Common myeloid progenitor, CD34-positive (primary cell): ENCODE measurements around the gene MAPK1.
A peak's percentile ranks its signal among the peaks of the same experiment; 100 is the strongest.

Experiments used
- CTCF ChIA-PET: fragments of 350-600 bp; sonication (Branson Sonifier 250); formaldehyde crosslinking; loops from one replicate; lab custom pipeline; 2021; ENCODE audit warnings: antibody characterized with exemption; lab: Charles Lee
- POLR2A ChIA-PET: fragments of 350-600 bp; sonication (Branson Sonifier 250); formaldehyde crosslinking; loops from one replicate; lab custom pipeline; 2021; ENCODE audit warnings: antibody characterized with exemption; lab: Charles Lee
- DNase-seq, 3 donors: peaks; one replicate each; pipeline versions ENCODE4 v3.0.0 to v3.0.0-alpha.2; 2013
- H3K27ac ChIP-seq, 2 experiments: 1 replicate in 1 of 2; 2 replicates in 1 of 2; pipeline ENCODE4 v1.7.0; 2013; ENCODE audit warnings: inconsistent platforms in 2 of 2, low read length in 2 of 2, mild to moderate bottlenecking in 2 of 2, low read depth in 1 of 2, moderate library complexity in 1 of 2; ENCODE audit not compliant: severe bottlenecking in 2 of 2, insufficient read depth in 1 of 2, poor library complexity in 1 of 2
- H3K27me3 ChIP-seq, 5 experiments: replicated peaks in 2 of 5; 1 replicate in 3 of 5; 2 replicates in 2 of 5; pipeline versions ENCODE4 v1.6.1 to v1.7.0; 2013; ENCODE audit warnings: low read length in 4 of 5, mild to moderate bottlenecking in 2 of 5, moderate library complexity in 2 of 5, inconsistent platforms in 1 of 5; ENCODE audit not compliant: insufficient read depth in 5 of 5, control insufficient read depth in 4 of 5
- H3K36me3 ChIP-seq, 4 experiments: 1 replicate in 2 of 4; 2 replicates in 2 of 4; pipeline versions ENCODE4 v1.6.1 to v1.7.0; 2013; ENCODE audit warnings: low read length in 3 of 4, control low read depth in 1 of 4, mild to moderate bottlenecking in 1 of 4; ENCODE audit not compliant: control insufficient read depth in 4 of 4, insufficient read depth in 4 of 4
- H3K4me1 ChIP-seq, 4 experiments: 1 replicate in 3 of 4; 2 replicates in 1 of 4; pipeline versions ENCODE4 v1.6.1 to v1.7.1; 2013; ENCODE audit warnings: low read length in 3 of 4, mild to moderate bottlenecking in 3 of 4, control low read depth in 1 of 4, inconsistent platforms in 1 of 4, moderate library complexity in 1 of 4; ENCODE audit not compliant: control insufficient read depth in 4 of 4, insufficient read depth in 4 of 4; ENCODE audit errors: control extremely low read depth in 1 of 4
- H3K4me3 ChIP-seq, 7 experiments: 1 replicate in 4 of 7; 2 replicates in 3 of 7; pipeline versions ENCODE4 v1.5.1 to v1.7.0; 2013; ENCODE audit warnings: mild to moderate bottlenecking in 7 of 7, low read length in 6 of 7, moderate library complexity in 6 of 7, inconsistent platforms in 2 of 7, low read depth in 2 of 7, control low read depth in 1 of 7; ENCODE audit not compliant: insufficient read depth in 4 of 7, control insufficient read depth in 1 of 7; ENCODE audit errors: extremely low read depth in 1 of 7
- H3K9me3 ChIP-seq, 5 experiments: 1 replicate in 4 of 5; 2 replicates in 1 of 5; pipeline versions ENCODE4 v1.6.1 to v1.7.1; 2013; ENCODE audit warnings: low read length in 4 of 5, mild to moderate bottlenecking in 2 of 5, inconsistent platforms in 1 of 5, low read depth in 1 of 5, moderate library complexity in 1 of 5; ENCODE audit not compliant: control insufficient read depth in 4 of 5, insufficient read depth in 2 of 5; ENCODE audit errors: control extremely low read depth in 1 of 5
- WGBS: methylation state at CpG from one replicate; pipeline ENCODE4 v1.1.5; 2013; ENCODE audit not compliant: insufficient coverage; 5-methylcytosine and 5-hydroxymethylcytosine counted together

MAPK1 gene

DNA sequence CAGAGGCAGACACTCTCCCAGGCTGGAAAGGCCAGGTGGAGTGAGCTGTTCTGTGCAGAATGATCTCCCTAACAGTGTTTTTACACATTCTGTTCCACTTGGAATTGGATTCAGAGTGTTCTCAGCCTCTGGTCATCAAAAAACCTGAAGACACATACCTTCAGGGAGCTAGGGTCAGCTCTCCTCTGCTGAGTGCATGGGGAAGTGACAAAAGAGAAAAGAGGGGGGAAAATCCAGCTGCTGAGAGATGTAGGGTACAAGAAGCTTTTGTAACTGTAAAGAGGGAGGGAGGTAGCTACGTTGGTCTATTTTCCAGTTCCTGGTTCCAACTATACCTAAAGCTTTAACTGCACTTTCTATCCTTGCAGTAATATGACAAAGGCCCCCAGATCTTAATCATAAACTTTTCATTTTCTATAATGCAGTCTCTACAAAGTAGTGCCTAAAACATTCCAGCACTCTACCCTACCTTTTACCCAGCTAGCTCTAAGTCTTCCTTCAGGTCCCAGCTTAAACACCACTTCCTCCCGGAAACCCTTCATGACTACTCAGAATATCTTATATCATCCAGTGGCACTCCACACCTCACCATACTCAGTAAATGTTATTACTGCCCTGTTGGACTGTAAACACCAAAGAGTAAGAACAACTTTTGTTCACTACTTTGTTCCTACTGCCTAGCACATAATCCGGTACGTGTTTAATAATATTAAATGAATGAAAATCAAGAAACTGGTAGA, 9.2 kb downstream of the MAPK1 start:
- 18% methylated on average over 1 of the region's 4 CpGs for WGBS
- Histone ChIP-seq H3K4me1 (peaks cover 36 to 56% (median 45%) of the 10 kb centered on the region in 4 experiments), H3K9me3 (no peaks in the 10 kb centered on the region), H3K27me3 (no peaks in the 10 kb centered on the region), H3K36me3 (peaks cover 0 to 2% (median 0%) of the 10 kb centered on the region in 4 experiments), H3K4me3 (peak overlapping the region in 2 of 7 experiments; percentile 16 to 18), H3K27ac (no peak overlapping the region)
- POLR2A ChIA-PET = no interaction called here
- CTCF ChIA-PET = no interaction called here
- peak in 2 of 3 donors; percentile 35 to 58 for DNase-seq

DNA sequence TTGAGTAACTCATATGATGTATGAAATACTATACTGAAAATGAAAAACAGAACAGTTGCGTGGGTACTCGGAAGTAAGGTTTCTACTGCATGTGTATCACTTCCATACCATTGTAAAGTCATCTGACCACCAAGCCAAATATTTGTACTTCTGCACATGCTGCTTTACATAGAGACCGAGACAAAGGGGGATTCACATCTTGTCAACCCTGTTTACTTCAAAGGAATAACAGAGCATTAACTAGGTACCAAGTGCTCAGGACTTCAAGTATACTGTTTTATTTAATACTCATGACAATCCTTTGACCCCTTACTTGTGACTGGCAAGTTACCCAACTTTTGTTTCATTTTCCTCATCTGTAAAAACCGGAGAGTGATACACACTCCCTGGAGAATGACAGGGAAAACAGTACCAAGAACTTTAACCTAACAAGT, 9.9 kb downstream of the MAPK1 start:
- H3K4me1 ChIP-seq = peaks cover 36 to 51% (median 45%) of the 10 kb centered on the region in 4 experiments

GRCh38 chr22:21856868-21857267, 10.6 kb downstream of the MAPK1 start:
- POLR2A ChIA-PET = no interaction called here
- H3K4me1 ChIP-seq = peaks cover 36 to 48% (median 43%) of the 10 kb centered on the region in 4 experiments

More for the DNA sequence above, 9.9 kb downstream of the MAPK1 start:
- 91% methylated on average over 4 of the region's 4 CpGs for WGBS
- H3K27ac ChIP-seq = no peak overlapping the region
- peaks cover 0 to 3% (median 1%) of the 10 kb centered on the region in 4 experiments for H3K36me3 ChIP-seq
- H3K27me3 ChIP-seq = no peaks in the 10 kb centered on the region
- H3K9me3 ChIP-seq = no peaks in the 10 kb centered on the region
- no peak for DNase-seq
- CTCF ChIA-PET = interaction anchor here (0.7 kb wide), 1 partner anchor 84 kb away, joined by 3 read pairs; no protein-coding TSS in a partner anchor
- no peak overlapping the region for H3K4me3 ChIP-seq
- POLR2A ChIA-PET = no interaction called here

GRCh38 chr22:21856197-21856596, 11.2 kb downstream of the MAPK1 start:
- peaks cover 0 to 6% (median 1%) of the 10 kb centered on the region in 4 experiments for H3K36me3 ChIP-seq
- no peaks in the 10 kb centered on the region for H3K27me3 ChIP-seq
- no peak overlapping the region for H3K27ac ChIP-seq
- ChIA-PET CTCF (interaction anchor here (2.5 kb wide), 1 partner anchor 16 kb away, joined by 7 read pairs; no protein-coding TSS in a partner anchor), POLR2A (no interaction called here)
- peaks cover 34 to 42% (median 38%) of the 10 kb centered on the region in 4 experiments for H3K4me1 ChIP-seq
- H3K4me3 ChIP-seq = no peak overlapping the region
- DNase-seq = no peak
- WGBS = 97% methylated on average over 8 of the region's 10 CpGs
- no peaks in the 10 kb centered on the region for H3K9me3 ChIP-seq

More at GRCh38 chr22:21856868-21857267, 10.6 kb downstream of the MAPK1 start:
- CTCF ChIA-PET = interaction anchor here (0.7 kb wide), 1 partner anchor 83 kb away, joined by 3 read pairs; no protein-coding TSS in a partner anchor
- Histone ChIP-seq H3K4me3 (no peak overlapping the region), H3K36me3 (peaks cover 0 to 3% (median 1%) of the 10 kb centered on the region in 4 experiments), H3K27me3 (no peaks in the 10 kb centered on the region), H3K9me3 (no peaks in the 10 kb centered on the region), H3K27ac (no peak overlapping the region)
- 100% methylated on average over 5 of the region's 8 CpGs for WGBS
- no peak for DNase-seq

DNA sequence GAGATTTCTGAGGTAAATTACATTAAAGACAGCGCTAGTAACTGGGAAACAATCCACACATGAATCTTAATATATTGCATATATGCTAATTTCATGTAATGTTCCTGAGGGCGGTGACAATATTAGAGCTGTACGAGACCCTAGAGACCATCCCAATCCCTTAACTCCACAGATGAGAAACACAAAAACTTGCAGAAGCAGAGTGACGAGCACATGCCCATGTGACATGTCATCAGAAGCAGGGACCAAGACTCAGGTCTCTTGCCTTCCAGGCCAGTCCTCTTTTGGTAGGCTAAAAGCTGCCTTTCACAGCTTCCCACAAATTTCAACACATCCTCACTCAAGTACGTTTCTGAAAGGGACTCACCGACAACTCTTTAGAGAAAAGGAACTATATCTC, 11.8 kb downstream of the MAPK1 start:
- Histone ChIP-seq H3K36me3 (peaks cover 0 to 6% (median 1%) of the 10 kb centered on the region in 4 experiments), H3K4me1 (peaks cover 28 to 37% (median 35%) of the 10 kb centered on the region in 4 experiments), H3K27ac (no peak overlapping the region), H3K27me3 (no peaks in the 10 kb centered on the region), H3K9me3 (no peaks in the 10 kb centered on the region), H3K4me3 (no peak overlapping the region)
- ChIA-PET CTCF (interaction anchor here (2.5 kb wide), 1 partner anchor 15 kb away, joined by 7 read pairs; no protein-coding TSS in a partner anchor), POLR2A (no interaction called here)
- peak in 1 of 3 donors; percentile 33 for DNase-seq
- WGBS = 83% methylated on average over 1 of the region's 6 CpGs

- DNase-seq = no peak
- H3K27ac ChIP-seq = no peak overlapping the region
- H3K4me3 ChIP-seq = no peak overlapping the region
- peaks cover 0 to 5% (median 1%) of the 10 kb centered on the region in 4 experiments for H3K4me1 ChIP-seq
- POLR2A ChIA-PET = no interaction called here
- CTCF ChIA-PET = no interaction called here
- H3K36me3 ChIP-seq = peaks cover 0 to 6% (median 1%) of the 10 kb centered on the region in 4 experiments
- H3K27me3 ChIP-seq = no peaks in the 10 kb centered on the region
- no peaks in the 10 kb centered on the region for H3K9me3 ChIP-seq
These were observed 16.8 kb downstream of the MAPK1 start for GRCh38 chr22:21850660-21851059.

- H3K27ac ChIP-seq = no peak overlapping the region
- no peak overlapping the region for H3K4me3 ChIP-seq
- no peak for DNase-seq
- CTCF ChIA-PET = interaction anchor here (0.6 to 1.2 kb wide), 2 partner anchors 10 kb away, joined by 3 read pairs; no protein-coding TSS in a partner anchor
- WGBS = 100% methylated on average over 1 of the region's 1 CpG
- no peaks in the 10 kb centered on the region for H3K27me3 ChIP-seq
- POLR2A ChIA-PET = no interaction called here
- peaks cover 0 to 6% (median 1%) of the 10 kb centered on the region in 4 experiments for H3K36me3 ChIP-seq
- H3K4me1 ChIP-seq = peaks cover 0 to 4% (median 0%) of the 10 kb centered on the region in 4 experiments
- no peaks in the 10 kb centered on the region for H3K9me3 ChIP-seq
These were observed 18.0 kb downstream of the MAPK1 start for GRCh38 chr22:21849489-21849888.
